ENCODE data around the gene OBP2A. TPM values are rescaled to one million over a fixed set of nuclear protein-coding genes. Genes with fewer than 3 reads are reported as not detected.

OBP2A gene
- total and polyA plus RNA-seq, 2 of the 8 experiments (the other 6 are each of a cell fraction or from before 2014, with no cell fraction given) = not detected

GRCh38 chr9:135502168-135502872 lies 43.6 kb upstream of the OBP2A start (continued):
- no peak for TF ChIP-seq RFX5 (IDR thresholded peaks at IDR 0.05; ENCODE audit: borderline replicate concordance, low read depth, low read length)
- TF ChIP-seq CBX8 (IDR thresholded peaks at IDR 0.05; ENCODE audit: borderline replicate concordance, low read depth, low read length) = no peak
- no peak for TF ChIP-seq EZH2 (IDR thresholded peaks at IDR 0.05; ENCODE audit: low read depth, low read length, severe bottlenecking)
- no peak for TF ChIP-seq SRF (IDR thresholded peaks at IDR 0.05; ENCODE audit: low read depth, low read length)

Measured in H1 (cell line).